Measurements from ENCODE around the gene ADD3.
"Not testable (repeated sequence)": the region's sequence is repeated elsewhere in the genome, so short reads cannot be mapped to it uniquely, and the experiment has no call there.

The ADD3 gene

GRCh38 chr10:110107430-110107829, 99.6 kb downstream of the ADD3 start:
- DNase-seq (ENCODE audit: low read depth): no peak

DNA sequence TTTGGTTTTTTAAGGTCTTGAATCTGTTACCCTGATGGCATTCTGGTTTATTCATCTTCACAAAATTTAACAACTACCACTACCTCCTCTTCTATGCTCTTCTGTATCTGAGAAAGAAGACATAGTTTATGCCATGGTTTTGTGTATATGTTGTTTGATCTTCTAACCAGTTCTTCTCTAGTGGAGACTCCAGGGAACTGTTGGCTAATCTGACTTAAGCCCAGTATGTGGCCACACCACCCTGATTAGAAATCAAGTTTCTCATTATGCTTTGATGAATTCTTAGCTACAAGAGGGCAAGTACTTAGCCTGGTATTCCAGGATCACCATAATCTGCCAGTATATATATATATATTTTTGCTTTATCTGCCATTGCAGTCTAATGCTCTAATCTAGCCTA, 100.1 kb downstream of the ADD3 start:
- no peak for DNase-seq (ENCODE audit: low read depth)

DNA sequence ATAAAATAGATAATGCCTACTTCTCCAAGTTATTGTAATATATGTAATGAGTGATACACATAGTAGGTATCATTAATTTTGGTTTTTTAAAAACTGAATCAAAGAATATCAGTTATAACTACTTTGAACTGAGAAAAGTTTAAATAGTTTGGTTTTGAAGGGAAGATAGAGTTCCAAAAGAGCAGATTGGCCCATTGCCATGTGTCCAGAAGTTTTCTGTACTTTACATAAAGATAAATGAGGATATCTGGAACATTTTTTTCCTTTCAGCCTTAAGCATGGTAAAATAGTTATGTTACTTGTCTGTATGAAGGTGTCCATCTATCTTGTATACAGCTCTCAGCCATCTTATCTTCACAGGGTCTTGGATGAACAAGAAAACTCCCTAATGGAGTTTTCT, 101.7 kb downstream of the ADD3 start:
- DNase-seq (ENCODE audit: low read depth): no peak

DNA sequence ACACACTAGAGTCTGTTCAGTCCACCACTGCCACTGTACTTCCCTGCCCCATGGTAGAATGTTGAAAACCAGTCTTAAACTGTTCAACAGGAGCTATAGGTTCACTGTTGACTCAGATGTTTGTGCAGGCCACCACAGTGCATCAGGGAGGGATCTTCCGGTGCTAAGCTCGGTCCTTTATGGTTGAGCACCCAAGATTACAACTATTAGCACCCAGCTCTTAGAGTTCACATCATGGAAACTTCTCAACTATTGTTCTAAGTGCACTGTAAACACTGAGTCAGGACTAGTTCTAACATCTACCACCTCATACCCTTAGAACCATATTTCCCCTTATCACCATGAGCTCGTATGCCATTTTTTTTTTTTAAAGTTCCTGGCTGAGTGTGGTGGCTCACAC, 102.6 kb downstream of the ADD3 start:
- no peak for DNase-seq (ENCODE audit: low read depth)

- DNase-seq (ENCODE audit: low read depth): no peak
Measured at GRCh38 chr10:110113670-110114337, 106.0 kb downstream of the ADD3 start.

DNA sequence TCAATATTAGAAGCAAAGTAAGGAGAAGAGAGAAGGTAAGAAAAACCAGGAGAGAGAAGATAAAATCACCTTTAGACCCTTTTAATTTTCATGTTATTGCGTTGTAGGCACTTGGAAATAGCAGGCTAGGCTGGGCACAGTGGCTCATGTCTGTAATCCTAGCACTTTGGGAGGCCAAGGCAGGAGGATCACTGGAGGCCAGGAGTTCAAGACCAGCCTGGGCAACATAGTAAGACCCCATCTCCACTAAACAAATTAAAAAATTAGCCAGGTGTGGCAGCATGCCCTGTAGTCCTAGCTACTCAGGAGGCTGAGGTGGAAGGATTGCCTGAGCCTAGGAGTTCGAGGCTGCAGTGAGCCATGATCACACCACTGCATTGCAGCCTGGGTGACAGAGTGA, 106.9 kb downstream of the ADD3 start:
- DNase-seq (ENCODE audit: low read depth): not testable (repeated sequence)

DNA sequence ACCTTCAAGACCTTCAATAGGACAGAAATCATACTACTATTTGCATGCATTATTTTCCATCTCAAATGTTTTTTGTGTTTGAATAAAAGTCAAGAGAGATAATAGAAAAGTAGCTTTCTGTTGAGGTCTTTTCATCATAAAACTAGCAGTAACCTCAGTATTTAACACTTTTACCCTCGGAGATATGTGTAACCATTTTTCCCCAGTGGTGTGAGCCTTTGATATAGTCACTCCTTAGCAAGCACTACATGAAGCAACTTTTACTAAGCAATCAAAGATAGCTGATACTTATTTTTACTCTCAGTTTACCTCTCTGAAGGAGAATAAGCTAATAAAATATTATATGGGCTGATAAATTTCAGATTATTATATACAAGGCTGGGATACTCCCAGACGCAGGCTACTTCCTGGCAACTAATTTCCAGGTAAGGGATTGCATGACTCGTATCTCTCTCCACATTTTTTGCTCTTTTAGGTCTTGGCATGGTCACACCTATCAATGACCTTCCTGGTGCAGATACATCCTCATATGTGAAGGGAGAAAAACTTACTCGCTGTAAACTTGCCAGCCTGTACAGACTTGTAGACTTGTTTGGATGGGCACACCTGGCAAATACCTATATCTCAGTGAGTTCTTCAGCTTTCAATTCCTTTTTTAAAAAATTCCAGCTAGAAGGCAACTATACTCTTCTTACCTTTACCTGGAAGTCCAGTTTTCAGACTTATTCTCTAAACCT, 108.2 kb downstream of the ADD3 start:
- no peak for DNase-seq (ENCODE audit: low read depth)

- no peak for DNase-seq (ENCODE audit: low read depth)
Measured at GRCh38 chr10:110118891-110119621, 111.3 kb downstream of the ADD3 start.

- no peak for DNase-seq (ENCODE audit: low read depth)
Measured at GRCh38 chr10:110123594-110123993, 115.8 kb downstream of the ADD3 start.

GRCh38 chr10:110129490-110129889, 121.7 kb downstream of the ADD3 start:
- no peak for DNase-seq (ENCODE audit: low read depth)

DNA sequence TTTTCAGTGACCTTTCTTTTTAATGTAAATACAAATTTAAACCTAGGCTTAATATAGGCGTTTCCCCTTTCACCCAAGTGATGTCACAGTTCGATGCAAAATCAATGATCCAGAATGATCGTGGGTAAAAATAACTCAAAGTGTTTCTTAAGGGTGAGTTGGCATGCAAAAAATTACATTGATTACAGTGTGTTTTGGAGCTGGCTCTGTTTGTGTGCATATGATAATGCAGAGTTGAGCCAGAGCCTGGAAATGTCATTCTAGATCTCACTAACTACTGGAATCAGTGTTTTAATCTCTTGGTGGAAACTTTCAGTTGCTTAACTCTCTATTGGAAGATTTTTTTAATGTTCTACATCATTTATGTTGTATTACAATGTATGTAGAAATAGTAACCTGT, 127.1 kb downstream of the ADD3 start:
- DNase-seq (ENCODE audit: low read depth): no peak

GRCh38 chr10:110135836-110136235, 128.1 kb downstream of the ADD3 start:
- not testable (repeated sequence) for DNase-seq (ENCODE audit: low read depth)

- DNase-seq (ENCODE audit: low read depth): no peak
Measured at GRCh38 chr10:110137142-110137545, 129.4 kb downstream of the ADD3 start.

- DNase-seq (ENCODE audit: low read depth): no peak
Measured at GRCh38 chr10:110138197-110138812, 130.5 kb downstream of the ADD3 start.

- no peak for DNase-seq (ENCODE audit: low read depth)
Measured at GRCh38 chr10:110141185-110141584, 133.4 kb downstream of the ADD3 start.

DNA sequence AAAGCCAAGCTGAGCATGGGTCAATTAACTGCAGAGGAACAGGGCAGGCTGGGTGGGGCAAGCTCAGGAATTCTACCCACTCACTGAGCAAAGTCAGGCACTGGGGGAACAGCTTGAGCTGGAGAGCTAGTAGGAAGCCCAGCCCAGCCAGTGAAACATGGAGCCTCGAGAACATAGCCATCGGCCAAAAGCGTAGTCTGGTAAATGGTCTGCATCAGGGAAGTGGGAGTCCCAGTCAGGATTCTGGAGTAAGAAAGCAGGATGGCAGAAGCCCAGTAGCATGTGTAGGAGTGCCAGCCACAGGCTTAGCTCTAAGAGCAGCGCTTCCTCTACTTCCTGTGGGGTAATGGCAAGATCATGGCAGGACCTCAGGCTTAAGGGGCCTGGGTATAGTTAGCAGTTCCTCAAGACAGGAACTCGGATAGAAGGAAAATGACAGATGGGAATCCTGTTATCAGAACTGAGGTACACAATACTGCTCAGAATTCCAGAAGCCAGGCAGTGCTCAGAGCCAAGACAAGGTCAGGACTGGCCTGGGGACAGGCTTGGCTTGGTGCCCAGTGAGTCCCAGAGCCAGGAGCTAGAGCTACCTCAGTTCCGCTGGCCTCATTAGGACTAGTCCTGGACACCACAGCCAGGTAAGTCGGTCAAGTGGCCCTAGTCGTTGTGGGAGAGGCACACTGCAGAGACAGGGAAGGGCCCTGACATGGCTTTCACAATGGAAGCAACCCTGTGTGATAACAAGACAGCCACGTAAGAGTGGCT, 134.3 kb downstream of the ADD3 start:
- DNase-seq (ENCODE audit: low read depth): no peak

GRCh38 chr10:110142965-110143364, 135.2 kb downstream of the ADD3 start:
- no peak for DNase-seq (ENCODE audit: low read depth)

DNA sequence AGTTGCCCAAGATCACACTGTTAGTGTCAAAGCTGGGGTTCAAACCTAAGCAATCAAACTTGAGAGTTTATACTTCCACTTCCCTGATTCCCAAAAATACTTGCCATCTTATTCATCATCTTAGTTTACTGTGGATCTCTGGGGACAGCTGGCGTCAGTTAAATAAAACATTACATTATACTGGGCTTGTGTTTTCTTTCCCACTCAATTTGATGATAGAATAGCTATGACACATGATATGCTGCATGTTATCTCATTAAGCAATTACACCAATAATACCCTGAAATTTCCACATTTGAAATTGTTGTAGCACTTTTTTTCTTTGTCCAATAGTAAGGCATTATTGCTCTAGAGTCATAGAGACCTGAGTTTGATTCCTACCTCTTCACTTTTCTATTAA, 136.7 kb downstream of the ADD3 start:
- no peak for DNase-seq (ENCODE audit: low read depth)

DNA sequence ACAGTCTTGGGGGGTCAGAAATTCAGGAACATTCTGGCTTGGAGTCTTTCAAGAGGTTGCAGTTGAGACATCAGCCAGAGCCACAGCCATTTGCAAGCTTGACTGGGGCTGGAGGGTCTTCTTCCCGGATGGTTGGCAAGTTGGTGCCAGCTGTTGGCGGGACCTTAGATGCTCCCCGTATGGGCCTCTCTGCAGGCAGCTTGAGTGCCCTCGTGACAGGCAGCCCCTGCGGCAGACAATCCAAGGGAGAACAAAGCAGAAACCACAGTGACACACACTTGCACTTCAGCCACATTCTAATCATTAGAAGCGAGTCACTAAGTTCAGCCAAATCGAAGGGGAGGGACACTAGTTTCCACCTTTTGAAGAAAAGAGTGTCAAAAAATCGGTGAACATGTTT, 140.2 kb downstream of the ADD3 start:
- DNase-seq (ENCODE audit: low read depth): no peak

DNA sequence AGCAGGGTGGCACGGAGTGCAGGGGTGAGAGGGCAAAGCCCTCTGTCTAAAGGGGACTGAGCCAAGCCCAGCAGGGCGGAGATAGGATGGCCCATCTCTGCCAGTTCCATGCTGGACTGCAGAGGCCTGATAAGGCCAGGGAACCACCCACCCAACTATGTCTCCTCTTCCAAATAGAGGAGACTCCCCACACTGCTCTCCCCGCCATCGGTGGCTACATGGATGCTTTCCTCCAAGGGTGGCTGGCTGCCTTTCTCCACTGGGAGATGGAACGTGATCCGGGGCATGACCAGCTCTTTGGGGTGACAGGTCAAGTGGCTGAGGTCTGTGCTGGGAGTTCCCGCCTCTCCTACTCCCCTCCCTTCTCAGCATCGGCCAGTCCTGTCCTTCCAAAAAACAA, 141.5 kb downstream of the ADD3 start:
- no peak for DNase-seq (ENCODE audit: low read depth)

DNA sequence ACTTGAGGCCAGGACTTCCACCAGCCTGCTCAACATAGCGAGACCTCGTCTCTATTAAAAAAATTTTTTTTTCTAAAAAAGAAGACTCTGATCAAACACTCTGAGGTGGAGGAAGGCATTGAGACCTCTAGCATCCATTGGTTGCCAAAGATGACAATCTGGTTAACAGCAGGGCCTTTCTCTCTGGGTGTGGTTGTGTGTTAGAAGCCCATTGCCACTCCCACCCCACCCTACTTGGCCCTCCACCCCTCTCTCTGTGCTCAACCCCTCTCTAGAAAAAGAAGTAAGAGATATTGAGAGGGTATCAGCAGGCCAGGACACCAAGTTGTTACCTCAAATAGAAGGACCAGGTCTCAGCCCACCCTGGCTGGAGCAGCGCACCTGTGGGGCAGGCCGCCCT, 142.3 kb downstream of the ADD3 start:
- no peak for DNase-seq (ENCODE audit: low read depth)

DNA sequence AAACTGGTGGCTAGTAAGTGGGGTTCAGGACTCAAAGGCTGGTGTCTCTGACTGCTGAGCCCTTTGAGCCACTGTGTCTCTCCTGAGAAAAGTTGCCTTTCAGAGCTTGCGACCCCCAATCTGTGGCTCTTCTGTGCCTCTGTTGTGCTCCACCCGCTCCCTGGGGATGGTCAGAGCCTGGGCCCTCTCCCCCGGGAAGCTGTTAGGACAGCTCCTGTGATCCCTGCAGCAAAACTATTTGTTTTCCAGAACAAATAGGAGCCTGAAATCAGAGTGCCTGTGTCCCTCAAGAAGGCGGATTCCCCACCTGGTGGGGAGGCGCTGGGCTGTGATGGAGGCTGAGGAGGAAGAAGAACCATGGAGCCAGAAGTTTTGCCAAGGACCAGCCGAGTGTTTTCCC, 143.2 kb downstream of the ADD3 start:
- DNase-seq (ENCODE audit: low read depth): no peak
